ENCODE results near the gene ESYT3. TPM values are rescaled to one million over a fixed set of nuclear protein-coding genes. Genes with fewer than 3 reads are reported as not detected.
"Not testable (repeated sequence)": the region's sequence is repeated elsewhere in the genome, so short reads cannot be mapped to it uniquely, and the experiment has no call there.

The ESYT3 gene
- total RNA-seq, 6 donors from 2014 or later: 45.9 to 93.3 (median 54.6) TPM

DNA sequence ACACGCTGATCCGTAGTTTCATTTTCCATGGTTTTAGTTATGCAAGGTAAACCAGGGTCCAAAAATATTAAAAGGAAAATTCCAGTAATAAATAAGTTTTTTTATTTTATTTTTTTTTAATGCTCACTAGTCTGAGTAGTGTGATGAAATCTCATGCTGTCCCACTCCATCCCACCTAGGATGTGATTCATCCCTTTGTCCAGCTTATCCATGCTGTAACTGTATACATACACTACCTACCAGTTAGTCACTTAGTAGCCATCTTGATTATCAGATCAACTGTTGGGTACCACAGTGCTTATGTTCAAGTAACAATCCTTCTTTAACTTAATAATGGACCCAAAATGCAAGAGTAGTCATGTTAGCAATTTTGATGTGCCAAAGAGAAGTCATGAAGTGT lies 75.2 kb downstream of the ESYT3 start:
- Histone ChIP-seq H3K27me3 (no peaks in the 10 kb centered on the region), H3K4me3 (no peak overlapping the region), H3K27ac (no peak overlapping the region), H3K36me3 (peaks cover 0 to 12% (median 3%) of the 10 kb centered on the region in 4 donors), H3K9me3 (no peaks in the 10 kb centered on the region), H3K4me1 (no peaks in the 10 kb centered on the region)
- TF ChIP-seq EP300 (IDR thresholded peaks at IDR 0.05) (no peak), POLR2A (IDR thresholded peaks at IDR 0.05) (no peak), POLR2AphosphoS5 (IDR thresholded peaks at IDR 0.05) (no peak)
- TF ChIP-seq, protein P1, sequence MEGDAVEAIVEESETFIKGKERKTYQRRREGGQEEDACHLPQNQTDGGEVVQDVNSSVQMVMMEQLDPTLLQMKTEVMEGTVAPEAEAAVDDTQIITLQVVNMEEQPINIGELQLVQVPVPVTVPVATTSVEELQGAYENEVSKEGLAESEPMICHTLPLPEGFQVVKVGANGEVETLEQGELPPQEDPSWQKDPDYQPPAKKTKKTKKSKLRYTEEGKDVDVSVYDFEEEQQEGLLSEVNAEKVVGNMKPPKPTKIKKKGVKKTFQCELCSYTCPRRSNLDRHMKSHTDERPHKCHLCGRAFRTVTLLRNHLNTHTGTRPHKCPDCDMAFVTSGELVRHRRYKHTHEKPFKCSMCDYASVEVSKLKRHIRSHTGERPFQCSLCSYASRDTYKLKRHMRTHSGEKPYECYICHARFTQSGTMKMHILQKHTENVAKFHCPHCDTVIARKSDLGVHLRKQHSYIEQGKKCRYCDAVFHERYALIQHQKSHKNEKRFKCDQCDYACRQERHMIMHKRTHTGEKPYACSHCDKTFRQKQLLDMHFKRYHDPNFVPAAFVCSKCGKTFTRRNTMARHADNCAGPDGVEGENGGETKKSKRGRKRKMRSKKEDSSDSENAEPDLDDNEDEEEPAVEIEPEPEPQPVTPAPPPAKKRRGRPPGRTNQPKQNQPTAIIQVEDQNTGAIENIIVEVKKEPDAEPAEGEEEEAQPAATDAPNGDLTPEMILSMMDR (IDR thresholded peaks at IDR 0.05): no peak
- DNase-seq (no peak), ATAC-seq (ENCODE audit: low FRiP score in 2 of 2) (no peak)
- WGBS, 2 donors: 95 to 100% methylated on average over 2 of the region's 2 CpGs

- TF ChIP-seq, protein P1 (IDR thresholded peaks at IDR 0.05): no peak
- TF ChIP-seq POLR2AphosphoS5 (IDR thresholded peaks at IDR 0.05): no peak
- no peaks in the 10 kb centered on the region for H3K4me1 ChIP-seq
- no peak for DNase-seq
- ATAC-seq (ENCODE audit: low FRiP score in 2 of 2): no peak
- peaks cover 0 to 13% (median 2%) of the 10 kb centered on the region in 4 donors for H3K36me3 ChIP-seq
- no peak overlapping the region for H3K27ac ChIP-seq
- H3K4me3 ChIP-seq: no peak overlapping the region
- H3K27me3 ChIP-seq: no peaks in the 10 kb centered on the region
- H3K9me3 ChIP-seq: no peaks in the 10 kb centered on the region
These were observed 77.5 kb downstream of the ESYT3 start for GRCh38 chr3:138511945-138512344.

DNA sequence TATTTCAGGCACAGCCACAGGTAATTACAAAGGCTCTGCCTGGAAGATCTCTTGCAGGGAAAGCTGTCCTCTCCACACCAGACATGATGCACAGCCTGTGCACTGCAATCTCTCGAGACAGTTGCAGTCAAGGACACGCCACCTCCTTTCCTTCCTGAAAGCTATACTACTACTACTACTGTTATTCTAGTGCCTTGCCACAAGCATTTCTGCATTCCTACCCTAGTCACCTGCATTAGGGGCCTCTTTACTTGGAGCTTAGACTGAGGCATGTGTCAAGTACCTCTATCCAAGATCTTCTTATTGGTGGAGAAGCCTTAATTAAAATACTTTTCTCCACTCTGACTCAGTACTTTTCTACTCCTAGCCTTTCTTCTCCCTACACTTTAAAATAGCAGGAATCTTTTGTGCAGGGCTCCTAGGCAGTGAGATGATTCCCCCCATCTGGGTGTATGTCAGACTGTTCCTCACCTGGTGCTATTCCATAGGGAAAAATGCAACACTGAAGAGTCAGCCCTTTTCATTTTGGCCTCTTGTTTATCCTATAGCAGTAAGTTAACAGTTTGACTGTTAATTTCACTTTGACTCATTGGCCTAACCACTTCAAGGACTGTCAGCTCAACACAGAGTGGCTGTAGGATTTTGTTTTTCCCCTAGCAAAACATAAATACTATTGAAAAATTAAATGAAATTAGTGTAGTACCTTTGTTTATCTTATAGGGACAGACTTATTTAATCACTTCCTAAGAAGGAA lies 78.9 kb downstream of the ESYT3 start:
- WGBS, 2 donors: 51 to 75% methylated on average over 2 of the region's 2 CpGs
- Histone ChIP-seq H3K27ac (no peak overlapping the region), H3K27me3 (no peaks in the 10 kb centered on the region), H3K4me3 (no peak overlapping the region), H3K36me3 (peaks cover 4 to 24% (median 9%) of the 10 kb centered on the region in 4 donors), H3K4me1 (no peaks in the 10 kb centered on the region), H3K9me3 (peaks cover 0 to 11% (median 5%) of the 10 kb centered on the region in 4 donors)
- ATAC-seq (ENCODE audit: low FRiP score in 2 of 2) (peak in 1 of 2 donors; percentile 78), DNase-seq (peak in 1 of 2 donors; percentile 27)
- TF ChIP-seq POLR2A (IDR thresholded peaks at IDR 0.05) (no peak), EP300 (IDR thresholded peaks at IDR 0.05) (no peak), POLR2AphosphoS5 (IDR thresholded peaks at IDR 0.05) (no peak)
- TF ChIP-seq, protein P1 (IDR thresholded peaks at IDR 0.05): no peak

DNA sequence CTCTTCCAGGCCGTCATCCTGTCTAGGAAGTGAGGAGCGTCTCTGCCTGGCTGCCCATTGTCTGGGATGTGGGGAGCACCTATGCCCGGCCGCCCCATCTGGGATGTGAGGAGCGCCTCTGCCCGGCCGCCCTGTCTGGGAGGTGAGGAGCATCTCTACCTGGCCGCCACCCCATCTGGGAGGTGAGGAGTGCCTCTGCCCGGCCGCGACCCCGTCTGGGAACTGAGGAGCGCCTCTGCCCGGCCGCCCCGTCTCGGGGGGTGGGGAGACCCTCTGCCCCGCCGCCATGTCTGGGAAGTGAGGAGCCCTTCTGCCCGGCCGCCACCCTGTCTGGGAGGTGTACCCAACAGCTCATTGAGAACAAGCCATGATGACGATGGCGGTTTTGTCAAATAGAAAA lies 87.0 kb downstream of the ESYT3 start:
- not testable (repeated sequence) for ATAC-seq (ENCODE audit: low FRiP score in 2 of 2); H3K27ac ChIP-seq; H3K4me1 ChIP-seq; H3K27me3 ChIP-seq; H3K4me3 ChIP-seq
- Histone ChIP-seq H3K36me3 (peaks cover 7 to 34% (median 13%) of the 10 kb centered on the region in 4 donors), H3K9me3 (peaks cover 0 to 11% (median 7%) of the 10 kb centered on the region in 4 donors)
- peak in 1 of 2 donors; percentile 75 for DNase-seq
- 98 to 99% methylated on average over 10 to 23 of the region's 23 CpGs for WGBS, 2 donors

Other genes starting within 250 kb of the ESYT3 start
- gene ARMC8, start 247.3 kb upstream of the ESYT3 start, total RNA-seq: 10 to 100 TPM; 40.2 to 67.4 (median 48.1) TPM
- 10 to 100 TPM in 1 of 6 donors, 1 to 10 TPM in 4, under 1 TPM in 1; 0.46 to 16.5 (median 3.3) TPM for gene NME9, start 104.8 kb upstream of the ESYT3 start, total RNA-seq
- gene MRAS, start 86.0 kb upstream of the ESYT3 start, total RNA-seq: 10 to 100 TPM; 15.7 to 56.0 (median 34.8) TPM
- 100 to 1,000 TPM in 1 of 6 donors, 10 to 100 TPM in 5; 27.6 to 121 (median 50.9) TPM for gene CEP70, start 159.6 kb downstream of the ESYT3 start, total RNA-seq
- gene FAIM, start 174.2 kb downstream of the ESYT3 start, total RNA-seq: 10 to 100 TPM in 5 of 6 donors, 1 to 10 TPM in 1; 7.5 to 32.7 (median 14.5) TPM

Data from upper lobe of left lung (tissue), 6 donors.